ENCODE measurements around the gene PPP2CA.

DNA sequence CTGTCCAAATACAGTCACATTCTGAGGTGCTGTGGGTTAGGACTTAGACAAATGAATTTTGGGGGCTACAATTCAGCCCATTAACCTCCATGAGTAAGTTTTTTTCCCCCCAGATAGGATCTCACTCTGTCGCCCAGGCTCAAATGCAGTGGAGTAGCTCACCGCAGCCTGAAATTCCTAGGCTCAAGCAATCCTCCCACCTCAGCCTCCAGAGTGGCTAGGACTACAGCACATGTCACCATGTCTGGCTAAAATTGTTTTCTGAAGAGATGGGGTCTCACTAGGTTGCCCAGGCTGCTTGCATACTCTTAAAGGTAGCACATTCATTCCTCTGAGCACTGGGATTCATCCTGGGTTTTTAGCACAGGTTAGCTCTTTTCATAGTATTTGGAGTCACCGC is 22.2 kb downstream of the PPP2CA start:
- TF ChIP-seq, protein P1, sequence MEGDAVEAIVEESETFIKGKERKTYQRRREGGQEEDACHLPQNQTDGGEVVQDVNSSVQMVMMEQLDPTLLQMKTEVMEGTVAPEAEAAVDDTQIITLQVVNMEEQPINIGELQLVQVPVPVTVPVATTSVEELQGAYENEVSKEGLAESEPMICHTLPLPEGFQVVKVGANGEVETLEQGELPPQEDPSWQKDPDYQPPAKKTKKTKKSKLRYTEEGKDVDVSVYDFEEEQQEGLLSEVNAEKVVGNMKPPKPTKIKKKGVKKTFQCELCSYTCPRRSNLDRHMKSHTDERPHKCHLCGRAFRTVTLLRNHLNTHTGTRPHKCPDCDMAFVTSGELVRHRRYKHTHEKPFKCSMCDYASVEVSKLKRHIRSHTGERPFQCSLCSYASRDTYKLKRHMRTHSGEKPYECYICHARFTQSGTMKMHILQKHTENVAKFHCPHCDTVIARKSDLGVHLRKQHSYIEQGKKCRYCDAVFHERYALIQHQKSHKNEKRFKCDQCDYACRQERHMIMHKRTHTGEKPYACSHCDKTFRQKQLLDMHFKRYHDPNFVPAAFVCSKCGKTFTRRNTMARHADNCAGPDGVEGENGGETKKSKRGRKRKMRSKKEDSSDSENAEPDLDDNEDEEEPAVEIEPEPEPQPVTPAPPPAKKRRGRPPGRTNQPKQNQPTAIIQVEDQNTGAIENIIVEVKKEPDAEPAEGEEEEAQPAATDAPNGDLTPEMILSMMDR (conservative IDR thresholded peaks at IDR 0.05; ENCODE audit: low read length), result no peak
- no peak for TF ChIP-seq EZH2phosphoT487 (IDR thresholded peaks at IDR 0.05; ENCODE audit: borderline replicate concordance, low read depth, low read length)
